Left colon (tissue), 2 donors: Measurements from ENCODE around the gene RGS12. TPM values are rescaled to one million over a fixed set of nuclear protein-coding genes. Genes with fewer than 3 reads are reported as not detected.

Experiments
- ATAC-seq: fragments of 200-7000 bp; cut with Tn5 transposase; one replicate; pipeline ENCODE4 v1.9.1; 2020; ENCODE audit warnings: mild to moderate bottlenecking, moderate library complexity
- DNase-seq, 2 donors: peaks; one replicate each; pipeline ENCODE4 v3.0.0-alpha.2; 2020
- intact Hi-C, 2 donors: fragments of 100-400 bp; cut with DNase I in 1 of 2; cut with micrococcal nuclease in 1 of 2; formaldehyde crosslinking; loops; one replicate each; pipeline versions ENCODE4 v1.11.2 to v1.14.0; 2022; cut with DNase I, micrococcal nuclease
- long read RNA-seq: library from polyadenylated mRNA; unstranded; transcript quantifications from one replicate; pipeline ENCODE4 v2.0.0, GENCODE V29; 2021
- total RNA-seq, 2 donors: library from RNA; stranded (reverse); fragmentation: NEBNext Ultra II Directional; extraction: Animal tissue kit (Norgen Biotek cat#: 25700); gene quantifications; one replicate each; pipeline ENCODE4 v1.2.1, GENCODE V29; 2021
- donor health status: DM: no; HTN: no; CAD: no.
- donor health status: DM: yes; HTN: yes; CAD: no.

Gene RGS12, protein sequence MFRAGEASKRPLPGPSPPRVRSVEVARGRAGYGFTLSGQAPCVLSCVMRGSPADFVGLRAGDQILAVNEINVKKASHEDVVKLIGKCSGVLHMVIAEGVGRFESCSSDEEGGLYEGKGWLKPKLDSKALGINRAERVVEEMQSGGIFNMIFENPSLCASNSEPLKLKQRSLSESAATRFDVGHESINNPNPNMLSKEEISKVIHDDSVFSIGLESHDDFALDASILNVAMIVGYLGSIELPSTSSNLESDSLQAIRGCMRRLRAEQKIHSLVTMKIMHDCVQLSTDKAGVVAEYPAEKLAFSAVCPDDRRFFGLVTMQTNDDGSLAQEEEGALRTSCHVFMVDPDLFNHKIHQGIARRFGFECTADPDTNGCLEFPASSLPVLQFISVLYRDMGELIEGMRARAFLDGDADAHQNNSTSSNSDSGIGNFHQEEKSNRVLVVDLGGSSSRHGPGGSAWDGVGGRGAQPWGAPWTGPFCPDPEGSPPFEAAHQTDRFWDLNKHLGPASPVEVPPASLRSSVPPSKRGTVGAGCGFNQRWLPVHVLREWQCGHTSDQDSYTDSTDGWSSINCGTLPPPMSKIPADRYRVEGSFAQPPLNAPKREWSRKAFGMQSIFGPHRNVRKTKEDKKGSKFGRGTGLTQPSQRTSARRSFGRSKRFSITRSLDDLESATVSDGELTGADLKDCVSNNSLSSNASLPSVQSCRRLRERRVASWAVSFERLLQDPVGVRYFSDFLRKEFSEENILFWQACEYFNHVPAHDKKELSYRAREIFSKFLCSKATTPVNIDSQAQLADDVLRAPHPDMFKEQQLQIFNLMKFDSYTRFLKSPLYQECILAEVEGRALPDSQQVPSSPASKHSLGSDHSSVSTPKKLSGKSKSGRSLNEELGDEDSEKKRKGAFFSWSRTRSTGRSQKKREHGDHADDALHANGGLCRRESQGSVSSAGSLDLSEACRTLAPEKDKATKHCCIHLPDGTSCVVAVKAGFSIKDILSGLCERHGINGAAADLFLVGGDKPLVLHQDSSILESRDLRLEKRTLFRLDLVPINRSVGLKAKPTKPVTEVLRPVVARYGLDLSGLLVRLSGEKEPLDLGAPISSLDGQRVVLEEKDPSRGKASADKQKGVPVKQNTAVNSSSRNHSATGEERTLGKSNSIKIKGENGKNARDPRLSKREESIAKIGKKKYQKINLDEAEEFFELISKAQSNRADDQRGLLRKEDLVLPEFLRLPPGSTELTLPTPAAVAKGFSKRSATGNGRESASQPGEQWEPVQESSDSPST (N-terminal part only)
- total RNA-seq, result 10 to 100 TPM; 21.5 to 23.5 TPM
- long read RNA-seq, partial matches to known transcripts, result 5 of 18 reads
- long read RNA-seq, other reads (novel, unspliced or antisense), result 13 of 18 reads

DNA sequence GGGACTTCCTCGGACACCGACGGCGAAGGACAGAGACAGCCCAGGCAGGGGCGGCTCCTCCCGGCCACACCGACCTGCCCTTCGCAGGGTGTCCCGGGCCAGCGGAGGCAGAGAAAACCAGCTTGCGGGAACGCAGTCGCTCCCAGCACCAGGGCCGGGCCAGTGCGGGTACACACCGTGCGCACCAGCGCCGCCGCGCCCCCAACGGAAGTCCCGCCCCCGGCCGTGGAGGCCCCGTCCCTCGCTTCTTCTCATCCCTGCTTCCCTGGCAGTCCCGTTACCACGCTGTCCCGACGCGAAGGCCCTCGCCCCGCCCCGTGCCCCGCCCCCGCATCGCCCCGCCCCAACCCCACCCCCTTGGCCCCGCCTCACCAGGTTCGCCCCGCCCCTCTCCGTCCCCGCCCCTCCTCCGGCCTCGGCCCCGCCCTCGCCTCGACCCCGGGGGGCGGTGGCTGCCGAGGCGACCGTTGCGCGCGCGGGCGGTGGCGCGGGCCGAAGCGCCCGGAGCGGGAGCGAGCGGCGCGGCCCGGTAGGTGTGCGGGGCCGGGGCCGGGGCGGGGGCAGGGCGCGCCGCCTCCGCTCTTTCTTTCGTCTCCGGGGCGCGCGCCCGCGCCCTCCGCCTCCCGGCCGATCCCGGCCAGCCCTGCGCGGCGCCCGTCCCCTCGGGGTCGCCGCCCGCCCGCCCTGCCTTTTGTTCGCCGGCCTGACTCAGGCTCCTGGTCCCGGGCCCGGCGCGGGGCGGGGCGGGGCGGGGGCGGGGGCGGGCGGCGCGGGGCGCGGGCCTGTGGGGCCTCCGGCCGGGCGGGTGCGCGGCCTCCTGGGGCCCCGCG lies at the start of gene RGS12:
Gene RGS12, plus strand, starts transcription at position 451 of the 830 bp plus-strand sequence. CDS start 23,150 bp downstream, outside the sequence.
- DNase-seq, result peak; percentile 96 to 97
- ATAC-seq, result peak; percentile 86
- intact Hi-C loops, result no loop called here

- DNase-seq (no peak), ATAC-seq (peak; percentile 33)
- intact Hi-C loops, result no loop called here
These were observed 49.6 kb upstream of the RGS12 start for GRCh38 chr4:3243136-3243780.

DNA sequence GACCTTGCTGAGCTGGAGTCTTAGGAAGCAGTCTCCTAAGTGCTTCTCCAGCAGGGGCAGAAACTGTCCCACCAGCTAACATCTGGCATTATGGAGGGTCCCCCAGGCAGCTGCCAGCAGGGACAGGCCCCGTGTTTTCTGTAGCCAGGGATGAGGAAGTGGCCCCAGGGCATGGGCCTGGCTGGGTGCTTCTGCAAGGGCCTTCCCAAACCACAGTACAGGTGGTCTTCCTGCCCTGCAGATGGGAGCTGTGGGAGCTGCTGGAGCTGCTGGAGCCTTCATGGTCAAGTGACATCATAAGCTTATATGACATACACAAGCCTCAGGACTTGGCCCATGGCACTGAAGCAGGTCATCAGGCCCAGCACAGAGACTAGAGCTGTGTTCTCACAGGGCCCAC lies 48.8 kb upstream of the RGS12 start:
- ATAC-seq (no peak), DNase-seq (no peak)
- intact Hi-C loops, result no loop called here

GRCh38 chr4:3244747-3245146 lies 48.1 kb upstream of the RGS12 start:
- DNase-seq, result no peak
- no peak for ATAC-seq
- intact Hi-C loops, result no loop called here

DNA sequence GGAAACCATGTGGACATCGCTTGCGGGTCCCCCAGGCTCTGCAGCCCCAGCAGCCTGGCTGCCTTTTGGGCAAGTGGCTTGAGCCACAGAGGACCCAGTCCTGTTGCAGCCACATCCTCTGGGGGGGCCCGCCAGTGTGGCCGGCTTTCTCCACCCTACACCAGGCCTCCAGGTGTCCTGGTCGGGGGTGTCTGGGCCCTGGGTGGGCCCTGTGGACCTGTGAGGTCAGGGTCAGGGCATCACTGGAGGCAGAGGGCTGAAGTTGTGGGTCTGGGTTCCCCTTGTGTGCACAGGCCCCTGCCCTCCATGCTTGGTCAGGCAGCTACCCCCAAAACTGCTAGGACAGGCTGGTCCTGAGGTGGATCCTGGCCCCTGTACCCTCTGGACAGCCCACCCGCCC lies 47.1 kb upstream of the RGS12 start:
- ATAC-seq (no peak), DNase-seq (no peak)
- intact Hi-C loops, result no loop called here

- intact Hi-C loops, result no loop called here
- DNase-seq (no peak), ATAC-seq (peak; percentile 14)
These were observed 46.1 kb upstream of the RGS12 start for GRCh38 chr4:3246458-3247398.

GRCh38 chr4:3247399-3248177 lies 45.2 kb upstream of the RGS12 start:
- ATAC-seq (no peak), DNase-seq (no peak)
- intact Hi-C loops, result no loop called here

DNA sequence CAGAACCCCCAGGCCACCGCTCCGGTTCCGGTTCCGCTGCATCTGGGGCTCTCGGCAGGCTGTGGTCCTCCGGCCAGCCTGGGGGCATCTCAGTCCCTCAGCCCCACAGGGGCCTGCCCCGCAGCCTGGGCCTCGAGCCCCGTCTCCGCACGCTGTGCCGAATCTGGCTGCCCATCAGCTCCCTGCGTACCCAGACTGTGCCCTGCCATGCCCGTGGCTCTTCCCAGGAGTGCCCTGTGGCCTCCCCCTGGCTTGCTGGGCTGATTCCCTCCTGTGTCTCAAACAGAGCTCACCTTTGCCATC lies 44.7 kb upstream of the RGS12 start:
- ATAC-seq (no peak), DNase-seq (no peak)
- intact Hi-C loops, result no loop called here

- no peak for ATAC-seq
- DNase-seq, result no peak
- intact Hi-C loops, result no loop called here
These were observed 43.8 kb upstream of the RGS12 start, which contains the start of gene MSANTD1 for GRCh38 chr4:3248811-3249661. TSS of gene MSANTD1 (plus strand) at chr4:3249159. CDS start at chr4:3249223, 64 bp downstream.

GRCh38 chr4:3249711-3250437 lies 42.9 kb upstream of the RGS12 start:
- DNase-seq (no peak), ATAC-seq (no peak)
- intact Hi-C loops, result no loop called here

DNA sequence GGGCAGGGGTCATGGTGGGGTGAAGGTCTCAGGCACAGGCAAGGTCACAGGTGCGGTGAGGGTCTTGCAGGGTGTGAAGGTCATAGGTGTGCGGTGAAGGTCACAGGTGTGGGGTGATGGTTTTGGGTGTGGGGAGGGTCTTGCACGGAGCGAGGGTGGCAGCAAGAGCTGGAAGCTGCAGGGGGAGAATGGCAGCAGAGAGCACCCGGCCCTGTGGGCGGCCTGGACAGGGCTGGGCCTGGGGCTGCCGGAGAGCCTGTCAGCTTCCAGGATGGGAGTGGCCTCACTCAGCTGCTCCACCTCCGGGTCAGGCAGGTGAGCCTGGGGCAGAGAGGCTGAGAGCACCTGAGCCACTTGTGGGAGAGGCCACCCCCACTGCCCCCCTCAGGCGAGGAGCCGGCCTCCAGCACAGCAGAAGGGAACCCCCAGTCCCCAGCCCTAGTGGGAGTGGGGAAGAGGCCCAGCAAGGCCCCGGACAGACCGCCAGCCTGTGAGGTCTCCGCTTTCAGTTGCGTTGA lies 42.3 kb upstream of the RGS12 start:
- ATAC-seq (peak; percentile 46), DNase-seq (no peak)
- intact Hi-C loops, result no loop called here

DNA sequence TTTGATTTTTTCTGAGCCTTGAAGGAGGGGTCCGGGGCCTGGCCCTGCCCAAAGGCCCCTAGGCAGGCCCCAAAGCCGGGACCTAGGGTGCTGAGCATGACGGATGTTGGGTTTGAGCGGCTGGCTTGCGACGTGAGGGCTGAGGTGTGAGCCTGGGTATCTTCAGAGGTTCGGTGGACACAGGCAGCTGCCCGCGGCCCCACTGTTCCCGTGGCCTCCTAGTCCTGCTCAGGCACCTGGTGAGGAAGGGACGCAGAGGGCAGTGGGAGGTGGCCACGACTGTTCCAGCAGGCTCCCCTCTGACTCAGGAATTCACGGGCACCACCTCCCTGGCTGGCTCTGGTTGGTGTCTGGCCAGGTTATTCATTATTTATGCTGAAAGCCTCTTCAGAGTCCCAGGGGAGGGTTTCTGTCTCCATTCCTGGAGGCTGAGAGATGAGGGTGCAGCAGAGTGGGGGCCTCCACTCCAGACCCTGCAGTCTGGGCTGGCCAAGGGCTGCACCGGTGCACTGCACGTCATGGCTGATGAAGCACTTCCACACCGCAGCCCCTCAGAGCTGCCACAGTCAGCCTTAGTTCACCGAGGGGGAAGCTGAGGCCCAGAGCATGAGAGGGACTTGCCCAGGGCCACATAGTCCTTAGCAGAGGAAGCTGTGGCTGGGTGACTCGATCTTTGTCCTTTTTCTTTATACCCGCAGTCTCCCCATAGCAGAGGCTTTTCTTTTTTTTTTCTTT lies 41.7 kb upstream of the RGS12 start:
- DNase-seq, result peak in 1 of 2 donors; percentile 14
- intact Hi-C loops, result no loop called here
- ATAC-seq, result no peak

DNA sequence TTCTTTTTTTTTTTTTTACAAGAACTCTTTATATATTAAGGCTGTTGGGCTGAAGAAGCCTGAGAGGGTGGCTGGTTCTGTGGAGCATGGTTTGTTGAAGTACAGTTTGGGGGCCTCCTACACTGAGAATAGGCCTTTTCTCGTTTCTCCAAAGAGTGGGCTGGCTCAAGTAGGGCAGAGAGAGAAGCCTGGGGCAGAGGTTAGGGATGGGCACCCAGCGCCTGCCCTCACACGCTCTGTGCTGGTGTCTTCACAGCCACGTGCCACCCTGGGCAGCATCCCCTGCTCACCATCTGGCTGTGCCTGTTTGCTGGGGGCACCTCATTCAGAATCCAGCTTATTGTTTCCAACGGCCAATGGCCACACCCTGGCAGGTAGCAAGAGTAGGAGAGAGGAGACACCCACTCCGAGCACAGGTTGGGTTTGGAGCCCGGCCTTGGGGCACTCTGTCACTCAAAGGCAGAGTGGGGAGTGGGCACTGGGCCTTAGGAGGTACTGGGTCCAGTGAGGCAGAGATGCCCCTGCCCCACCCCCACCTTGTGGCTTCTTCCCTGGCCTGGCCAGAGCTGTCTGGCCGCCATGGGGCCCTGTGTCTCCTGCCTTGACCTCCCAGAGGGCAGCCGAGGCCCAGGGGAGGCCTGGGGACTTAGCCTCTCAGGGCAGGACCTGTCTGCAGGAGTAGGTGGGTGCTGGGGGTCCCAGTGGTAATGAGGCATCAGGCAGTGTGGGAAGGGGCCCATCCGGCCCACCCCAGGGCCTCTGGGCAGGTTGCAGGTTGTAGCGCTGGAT lies 40.9 kb upstream of the RGS12 start:
- intact Hi-C loops, result no loop called here
- peak in 1 of 2 donors; percentile 20 for DNase-seq
- peak; percentile 21 for ATAC-seq
